VCaP (cell line): ENCODE data around the gene GSX1.

ENCODE experiments used
- H3K27ac ChIP-seq: fragments of 450-650 bp; 2 replicates; pipeline ENCODE4 v1.5.1; 2017
- CTCF ChIP-seq: fragments of 450-650 bp; conservative IDR thresholded peaks from 2 replicates; pipeline ENCODE4 v1.5.1; 2017; ENCODE audit warnings: mild to moderate bottlenecking, moderate library complexity

GSX1 gene

GRCh38 chr13:27789153-27789494, 3.2 kb upstream of the GSX1 start:
- no peak for TF ChIP-seq CTCF
- H3K27ac ChIP-seq, result no peak overlapping the region

GRCh38 chr13:27789495-27790303, 2.6 kb upstream of the GSX1 start:
- no peak overlapping the region for H3K27ac ChIP-seq
- no peak for TF ChIP-seq CTCF

GRCh38 chr13:27790523-27790922, 1.8 kb upstream of the GSX1 start:
- TF ChIP-seq CTCF, result no peak

GRCh38 chr13:27791146-27791900, 960 bp upstream of the GSX1 start:
- no peak for TF ChIP-seq CTCF
- H3K27ac ChIP-seq, result no peak overlapping the region

More at GRCh38 chr13:27790523-27790922, 1.8 kb upstream of the GSX1 start:
- no peak overlapping the region for H3K27ac ChIP-seq

- no peak for TF ChIP-seq CTCF
- H3K27ac ChIP-seq, result no peak overlapping the region
Measured at GRCh38 chr13:27791901-27792392, 336 bp upstream of the GSX1 start.

- TF ChIP-seq CTCF, result no peak
- H3K27ac ChIP-seq, result no peak overlapping the region
Measured at GRCh38 chr13:27793507-27794367, 1.5 kb downstream of the GSX1 start.

- H3K27ac ChIP-seq, result no peak overlapping the region
- TF ChIP-seq CTCF, result no peak
Measured at GRCh38 chr13:27794368-27794691, 2.0 kb downstream of the GSX1 start.
